Endometrial microvascular endothelial cells (primary cell): ENCODE results near the gene MET. TPM values are rescaled to one million over a fixed set of nuclear protein-coding genes. Genes with fewer than 3 reads are reported as not detected.

ENCODE experiments used
- in situ Hi-C: cut with HindIII; loops from 2 replicates; pipeline ENCODE4 v1.10.0; 2017; ENCODE audit warnings: low sequenced_read_pairs, low pct_unique_long_range_greater_than_20kb; ENCODE audit errors: inconsistent ontology term
- total RNA-seq: library from RNA; depleted of rRNA; stranded (reverse); fragments of >200 nt; gene quantifications from one replicate; pipeline ENCODE4 v1.2.3, GENCODE V29; 2015; ENCODE audit errors: inconsistent ontology term

MET gene
- total RNA-seq, 1 donor from 2014 or later, result 32.7 TPM

DNA sequence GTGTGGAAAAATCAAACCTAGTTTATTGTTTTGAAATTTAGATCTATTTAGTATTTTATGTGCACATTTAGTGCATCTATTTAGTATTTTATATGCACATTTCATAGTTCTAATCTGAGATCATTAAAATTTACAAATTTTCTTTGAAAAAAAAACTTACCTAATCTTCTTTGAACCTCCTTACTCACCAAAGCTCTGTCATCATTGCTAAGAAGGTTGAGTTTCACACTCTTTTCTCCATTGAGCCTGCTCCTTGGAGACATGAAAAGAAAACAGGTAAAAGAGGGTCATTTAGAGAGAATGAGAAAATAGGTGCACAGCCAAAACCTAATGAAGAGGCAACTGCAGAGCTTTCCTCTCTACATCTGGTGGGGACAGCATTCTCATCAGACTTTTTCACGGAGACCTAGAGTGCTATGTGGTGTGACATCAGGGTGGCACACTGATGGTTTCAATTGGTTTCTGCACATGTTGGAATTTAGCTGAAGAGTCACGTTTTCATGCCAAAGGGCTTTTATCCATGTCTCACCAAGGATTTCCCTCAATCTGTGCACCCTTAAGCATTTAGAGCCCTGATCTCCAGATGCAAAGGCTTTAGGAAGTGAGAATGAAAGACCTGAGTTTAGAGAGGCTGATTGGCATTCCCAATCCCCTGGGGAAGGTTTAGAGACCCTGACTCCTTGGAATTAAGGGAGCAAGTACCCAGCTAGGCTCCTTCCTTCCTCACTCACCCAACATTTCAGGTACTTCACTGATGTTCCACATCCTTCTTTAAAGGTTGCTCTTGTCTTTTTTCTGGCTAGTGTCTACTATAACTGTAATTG, 101.1 kb downstream of the MET start:
- in situ Hi-C loops, result no loop called here

DNA sequence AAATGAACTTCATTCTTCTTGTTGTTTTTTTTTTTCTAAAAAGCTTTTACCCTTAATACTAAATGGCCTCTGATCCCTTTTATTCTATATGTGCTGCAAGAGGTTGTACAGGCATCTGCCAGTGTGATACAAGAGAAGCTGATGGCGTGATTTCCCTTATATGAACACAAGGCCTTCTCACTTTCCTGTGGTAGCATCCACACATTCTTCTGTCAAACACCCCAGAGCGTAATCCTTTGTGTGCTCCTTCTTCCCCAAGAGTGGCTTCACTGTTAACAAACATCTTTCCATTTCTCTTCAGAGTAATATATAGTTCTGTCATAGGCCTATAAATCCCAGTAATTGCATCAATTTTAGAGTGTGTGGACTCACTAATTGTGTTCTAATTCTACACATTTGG, 104.0 kb downstream of the MET start:
- in situ Hi-C loops, result no loop called here

DNA sequence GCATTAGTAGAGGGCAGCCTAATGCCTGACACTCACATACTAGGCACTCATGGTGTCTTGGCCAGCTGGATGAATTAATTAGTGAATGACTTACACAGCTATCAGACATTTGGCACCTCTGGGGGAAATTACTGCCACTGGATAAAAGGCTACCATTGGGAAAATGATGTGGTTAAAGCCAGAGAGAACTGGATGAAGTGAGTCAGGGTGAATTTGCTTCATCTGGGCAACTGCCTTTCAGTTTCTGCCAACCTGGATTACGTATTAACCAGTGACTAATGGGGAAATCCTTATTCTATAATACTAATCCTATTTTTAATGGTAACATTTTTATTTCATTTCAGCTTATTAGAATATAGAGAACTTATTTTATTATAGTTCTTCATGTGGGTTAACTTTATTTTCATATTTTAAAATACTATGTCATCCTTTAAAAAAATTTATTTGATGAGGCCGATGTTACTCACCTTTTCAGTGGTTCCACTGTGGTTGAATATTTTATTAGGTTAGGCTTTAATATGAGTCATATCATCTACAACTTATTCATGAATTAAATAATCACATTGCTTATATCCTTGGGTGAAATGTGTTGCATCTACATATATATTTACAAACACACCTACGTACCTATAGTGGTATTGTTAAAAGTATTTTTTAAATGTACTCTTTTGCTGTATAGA, 104.8 kb downstream of the MET start:
- in situ Hi-C loops, result no loop called here

DNA sequence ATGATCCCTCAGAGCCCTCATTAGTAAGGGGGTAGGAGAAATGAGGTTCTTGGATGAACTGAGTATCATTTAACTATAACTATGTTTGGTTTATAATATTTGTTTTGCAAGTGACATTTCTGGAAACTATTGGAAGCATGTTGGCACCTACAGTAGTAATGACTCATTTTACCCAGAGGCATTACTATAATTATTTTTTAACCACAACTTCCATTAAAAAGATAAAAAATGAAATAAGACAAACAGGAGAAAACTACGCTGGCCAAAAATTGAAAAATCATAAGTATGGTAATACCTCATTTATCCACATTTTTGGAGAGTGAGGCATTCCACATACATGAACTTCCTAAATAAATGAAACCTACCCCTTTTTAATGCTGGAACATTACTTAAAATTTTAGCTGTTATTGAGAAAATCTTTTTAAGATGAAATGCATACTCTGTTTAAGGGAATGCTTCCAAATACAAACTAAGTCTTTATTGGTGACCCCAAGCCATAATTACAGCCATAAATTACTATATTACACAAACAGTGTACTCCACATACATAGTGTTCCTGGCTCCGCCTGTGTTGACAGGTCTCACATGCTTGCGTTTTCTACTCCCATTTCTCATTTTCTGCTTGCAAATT, 105.8 kb downstream of the MET start:
- in situ Hi-C loops, result no loop called here

DNA sequence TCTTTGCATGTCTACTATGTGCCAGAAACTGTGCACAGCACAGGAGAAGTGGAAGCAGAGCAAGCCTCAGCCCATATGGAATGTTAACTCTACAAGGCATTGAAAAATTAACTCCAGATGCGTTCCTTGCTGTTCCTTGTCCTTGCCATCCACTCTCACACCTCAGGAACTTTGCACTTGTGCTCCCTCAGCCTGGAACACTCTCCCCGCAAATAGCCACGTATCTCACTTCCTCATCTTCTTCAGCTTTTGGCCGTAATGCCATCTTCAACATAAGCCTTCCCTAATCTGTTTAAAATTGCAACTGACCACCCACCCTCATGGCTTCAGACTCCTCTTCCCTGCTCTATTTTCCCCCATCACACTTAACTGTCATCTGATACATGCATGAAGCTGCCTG, 107.2 kb downstream of the MET start:
- in situ Hi-C loops, result no loop called here

DNA sequence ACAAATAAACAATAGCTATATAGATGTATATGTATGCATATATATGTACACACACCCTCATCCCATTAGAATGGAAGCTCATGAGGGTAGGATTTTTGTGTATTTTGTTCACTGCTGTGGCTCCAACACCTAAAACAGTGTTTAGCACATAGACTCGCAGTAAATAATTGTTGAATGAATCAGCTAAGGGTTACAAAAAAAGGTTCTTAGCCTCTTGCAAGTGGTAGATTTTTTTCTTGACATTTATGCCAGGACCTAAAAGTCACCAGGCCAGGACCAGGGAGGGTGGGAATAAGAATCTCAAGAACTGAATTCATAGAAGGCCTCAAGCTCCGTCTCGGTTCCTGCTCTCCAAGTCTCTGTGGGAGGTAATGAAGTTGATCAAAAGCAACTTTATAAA, 107.9 kb downstream of the MET start:
- in situ Hi-C loops, result no loop called here

DNA sequence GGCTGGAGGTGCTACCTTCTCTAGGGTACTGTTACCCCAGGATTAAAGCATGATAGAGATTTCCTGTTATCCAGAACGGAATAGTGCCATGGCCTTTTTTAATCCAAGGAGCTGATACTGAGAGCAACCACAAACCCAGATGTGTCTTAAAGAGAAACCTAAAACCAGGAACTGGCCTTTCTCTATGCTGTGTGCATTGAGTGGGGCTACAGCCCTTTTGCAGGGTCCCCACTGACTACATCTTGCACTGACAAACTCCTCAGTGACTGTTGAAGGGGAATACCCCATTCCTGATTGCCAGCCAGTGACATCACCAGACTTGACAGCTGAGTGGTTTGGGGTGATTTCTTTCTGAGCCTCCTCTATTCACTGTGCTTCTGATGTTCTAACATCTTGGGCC, 108.5 kb downstream of the MET start:
- in situ Hi-C loops, result no loop called here

DNA sequence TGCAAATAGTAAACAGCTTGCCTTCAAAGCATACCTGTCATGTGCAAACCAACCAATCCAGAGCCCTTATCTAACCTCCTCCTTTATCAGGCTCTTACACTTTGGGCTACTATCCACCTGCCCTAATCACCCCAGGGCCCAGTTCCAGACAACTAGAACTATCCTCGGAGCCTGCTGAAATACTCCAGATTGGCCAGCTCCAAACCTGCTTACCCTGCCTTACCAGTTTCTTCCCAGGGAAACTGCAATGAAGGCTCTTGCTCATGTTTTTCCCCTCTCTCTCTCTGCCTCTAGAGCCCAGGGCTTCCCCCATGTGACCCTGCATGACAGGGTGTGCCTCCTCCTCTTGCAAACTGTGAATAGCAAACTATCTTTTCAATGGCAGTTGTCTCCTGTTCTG, 109.0 kb downstream of the MET start:
- in situ Hi-C loops, result no loop called here

DNA sequence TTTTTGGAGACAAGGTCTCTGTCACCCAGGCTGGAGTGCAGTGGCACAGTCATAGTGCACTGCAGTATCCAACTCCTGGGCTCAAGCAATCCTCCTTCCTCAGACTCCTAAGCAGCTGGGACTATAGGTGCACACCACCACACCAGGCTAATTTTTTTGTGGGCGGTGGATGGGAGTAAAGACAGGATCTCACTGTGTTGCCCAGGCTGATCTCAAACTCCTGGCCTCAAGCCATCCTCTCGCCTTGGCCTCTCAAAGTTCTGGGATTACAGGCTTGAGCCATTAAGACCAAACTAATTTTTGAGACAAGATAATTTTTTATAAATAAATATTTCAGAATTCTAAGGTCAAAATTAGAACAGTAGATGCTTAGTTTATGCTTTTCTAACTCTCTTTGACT, 109.6 kb downstream of the MET start:
- in situ Hi-C loops, result no loop called here

DNA sequence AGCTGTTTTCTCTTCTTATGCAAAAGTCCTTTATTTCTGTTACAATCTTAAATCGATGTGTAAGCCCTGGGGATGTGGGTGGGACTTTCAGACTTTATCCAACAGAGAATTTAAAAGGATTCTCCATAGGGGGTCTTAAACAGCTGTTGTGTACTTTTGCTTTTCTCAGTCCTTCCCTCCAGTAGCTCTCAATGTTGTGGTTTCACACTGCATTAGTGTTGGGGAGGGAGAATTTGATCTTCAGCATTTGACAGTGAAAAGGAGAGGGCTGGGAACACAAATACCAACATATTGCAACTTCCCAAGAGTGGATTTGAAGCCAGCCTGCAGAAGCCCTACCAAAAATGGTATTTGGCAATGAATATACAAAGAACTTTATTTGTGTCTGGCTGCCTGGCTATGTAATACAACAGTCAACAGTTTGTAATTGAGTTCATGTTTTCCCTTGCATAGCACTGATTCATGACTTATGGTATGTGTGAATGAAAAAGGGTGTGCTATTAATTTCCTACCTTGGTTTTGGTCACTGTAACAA, 110.2 kb downstream of the MET start:
- in situ Hi-C loops, result no loop called here

DNA sequence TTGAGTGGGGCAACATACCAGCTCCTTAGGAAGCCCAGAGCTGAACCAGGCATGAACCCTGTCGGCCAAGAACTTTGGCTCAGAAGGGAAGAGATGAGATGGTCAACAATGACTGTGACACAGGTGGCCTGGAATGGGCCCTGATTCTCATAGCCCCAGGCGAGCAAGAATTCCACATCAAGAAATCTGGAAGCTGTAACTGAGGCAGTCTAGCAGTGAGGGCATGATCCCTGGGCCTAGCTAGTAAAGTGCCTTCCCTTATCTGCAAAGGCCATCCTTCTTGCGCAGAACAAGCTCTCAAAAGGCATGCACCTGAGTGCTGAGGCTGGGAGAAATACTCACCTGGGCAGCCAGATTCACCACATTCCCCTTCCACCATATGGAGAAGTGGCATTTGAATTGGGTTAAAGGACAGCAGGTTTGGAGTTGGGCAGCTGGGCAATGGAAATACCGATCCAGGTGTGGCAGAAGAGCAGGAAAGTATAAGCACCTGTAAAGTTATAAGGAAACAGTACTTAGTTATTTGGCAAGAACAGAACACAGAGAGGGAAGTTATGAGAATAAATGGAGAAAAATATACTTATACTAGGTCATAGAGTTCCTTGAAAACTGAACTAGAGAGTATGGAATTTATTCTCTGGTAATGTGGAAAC, 111.8 kb downstream of the MET start:
- in situ Hi-C loops, result no loop called here

DNA sequence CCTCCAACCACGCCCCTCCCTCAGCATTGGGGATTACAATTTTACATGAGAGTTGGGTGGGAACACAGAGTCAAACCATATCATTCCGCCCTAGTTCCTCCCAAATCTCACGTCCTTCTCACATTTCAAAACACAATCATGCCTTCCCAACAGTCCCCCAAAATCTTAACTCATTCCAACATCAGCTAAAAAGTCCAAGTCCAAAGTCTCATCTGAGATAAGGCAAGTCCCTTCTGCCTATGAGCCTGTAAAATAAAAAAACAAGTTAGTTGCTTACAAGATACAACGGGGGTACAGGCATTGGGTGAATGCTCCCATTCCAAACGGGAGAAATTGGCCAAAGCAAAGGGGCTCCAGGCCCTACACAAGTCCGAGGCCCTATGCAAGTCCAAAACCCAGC, 112.7 kb downstream of the MET start:
- in situ Hi-C loops, result no loop called here

DNA sequence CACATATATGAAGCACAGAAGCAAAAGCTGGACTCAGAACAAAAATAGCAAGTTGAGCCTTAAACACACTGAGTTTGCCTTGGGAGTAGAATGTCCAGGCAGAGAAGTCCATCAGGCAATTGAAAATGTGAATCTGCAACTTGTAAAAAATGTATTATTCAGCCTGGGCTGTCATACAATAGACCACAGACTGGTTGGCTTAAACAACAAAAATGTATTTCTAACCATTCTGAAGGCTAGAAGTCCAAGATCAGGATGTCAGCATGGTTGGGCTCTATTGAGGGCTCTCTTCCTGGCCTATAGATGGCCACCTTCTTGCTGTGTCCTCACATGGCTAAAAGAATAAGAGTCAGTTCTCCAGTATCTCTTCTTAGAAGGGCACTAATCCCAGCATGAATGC, 113.8 kb downstream of the MET start:
- in situ Hi-C loops, result no loop called here

DNA sequence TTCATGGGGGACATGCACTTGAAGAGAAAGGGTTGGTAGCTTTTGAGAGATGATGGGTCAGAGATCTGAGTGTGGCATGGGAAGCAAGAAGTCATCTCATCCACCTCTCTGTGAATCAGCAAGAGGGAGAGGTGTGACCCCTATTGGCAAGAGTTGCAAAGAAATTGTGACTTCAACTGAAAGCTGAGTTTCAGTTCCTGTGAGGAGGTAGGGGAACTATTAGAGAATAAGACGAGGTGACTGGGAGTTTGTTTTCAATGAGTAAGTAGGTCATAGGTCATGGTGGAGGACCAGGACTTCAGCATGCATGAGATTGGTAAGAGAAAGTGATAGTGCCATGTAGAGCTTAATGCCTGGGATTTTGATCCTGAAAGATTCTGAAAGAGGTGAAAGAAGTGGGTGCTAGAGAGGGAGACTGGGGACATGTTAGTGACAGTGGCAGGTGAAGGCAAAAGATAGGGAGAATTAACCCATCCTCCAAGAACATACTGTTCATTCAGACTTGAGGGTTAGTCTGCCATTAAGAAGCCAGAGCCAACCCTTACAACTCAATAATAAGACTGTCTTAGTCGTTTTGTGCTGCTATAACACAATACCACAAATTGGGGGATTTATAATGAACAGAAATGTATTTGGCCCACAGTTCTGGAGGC, 114.9 kb downstream of the MET start:
- in situ Hi-C loops, result no loop called here

DNA sequence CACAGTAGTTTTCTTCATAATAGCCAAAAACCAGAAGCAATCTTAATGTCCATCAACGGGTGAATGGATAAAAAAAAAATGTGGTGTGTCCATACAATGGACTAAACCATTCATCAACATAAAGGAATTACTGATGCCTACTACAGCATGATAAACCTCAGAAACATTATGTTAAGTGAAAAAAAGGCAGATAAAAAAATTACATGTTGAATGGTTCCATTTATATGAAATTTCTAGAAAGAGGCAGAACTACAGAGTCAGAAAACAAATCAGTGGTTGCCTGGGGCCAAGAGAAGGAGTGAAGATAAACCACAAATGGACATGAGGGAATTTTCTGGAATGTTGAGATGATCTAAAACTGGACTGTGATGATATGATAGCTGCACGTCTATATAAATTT, 115.9 kb downstream of the MET start:
- in situ Hi-C loops, result no loop called here

DNA sequence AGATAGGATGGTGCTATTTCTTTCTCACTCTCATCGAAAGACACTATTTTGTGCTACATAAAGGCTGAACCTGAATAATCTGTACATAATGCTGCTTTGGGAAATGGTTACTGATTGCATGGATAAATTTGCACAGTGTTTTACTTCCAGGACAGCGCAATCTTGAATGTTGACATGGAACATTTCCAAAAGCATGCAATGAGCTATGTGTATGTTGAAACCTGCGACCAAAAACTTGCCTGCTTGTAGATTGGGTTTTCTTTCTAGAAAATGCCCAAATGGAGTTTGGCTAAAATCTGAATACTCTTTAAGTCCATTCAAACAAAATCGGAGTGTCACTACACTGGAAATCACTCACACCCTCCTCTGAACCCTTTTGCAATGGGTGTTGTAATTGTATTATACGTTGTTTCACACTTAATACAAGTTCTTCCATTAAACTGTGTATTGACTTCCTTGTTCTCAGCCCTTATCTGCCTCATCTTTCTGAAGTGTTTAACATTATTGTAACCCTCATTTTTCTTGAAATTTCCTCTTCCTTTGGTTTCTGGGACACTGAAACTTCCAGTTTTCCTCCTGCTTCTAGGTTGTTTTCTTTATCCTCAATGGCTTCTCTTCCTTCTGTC, 116.7 kb downstream of the MET start:
- in situ Hi-C loops, result no loop called here

DNA sequence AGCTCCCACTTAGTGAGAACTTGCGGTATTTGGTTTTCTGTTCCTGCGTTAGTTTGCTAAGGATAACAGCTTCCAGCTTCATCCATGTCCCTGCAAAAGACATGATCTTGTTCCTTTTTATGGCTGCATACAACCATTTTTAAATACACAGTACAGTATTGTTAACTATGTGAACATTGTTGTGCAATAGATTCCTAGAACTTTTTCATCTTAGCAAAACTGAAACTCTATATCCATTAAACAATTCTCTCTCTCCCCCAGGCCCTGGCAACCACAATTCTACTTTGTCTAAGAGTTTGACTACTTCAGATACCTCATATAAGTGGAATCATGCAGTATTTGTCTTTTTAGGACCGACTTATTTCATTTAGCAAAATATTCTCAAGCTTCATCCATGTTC, 118.0 kb downstream of the MET start:
- in situ Hi-C loops, result no loop called here

DNA sequence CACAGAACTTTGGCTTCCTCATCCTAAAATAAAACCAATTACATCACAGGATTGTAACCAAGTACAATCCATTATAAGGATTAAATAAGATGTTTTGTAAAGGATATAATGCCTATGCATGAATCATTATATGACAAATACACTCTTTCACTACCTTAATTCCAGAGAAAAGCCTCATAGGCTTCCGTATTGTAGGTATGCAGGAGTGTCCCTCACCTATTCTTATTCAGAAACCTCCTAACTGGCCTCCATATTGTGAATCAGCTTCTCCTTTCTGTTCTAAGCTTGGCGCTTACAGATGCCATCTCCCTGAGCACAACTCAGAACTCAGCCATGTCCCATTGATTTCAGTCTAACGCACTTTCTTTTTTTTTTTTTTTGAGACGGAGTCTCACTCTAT, 120.8 kb downstream of the MET start:
- in situ Hi-C loops, result no loop called here
